ENCODE data around the gene FAM9C. TPM values are rescaled to one million over a fixed set of nuclear protein-coding genes. Genes with fewer than 3 reads are reported as not detected.

Gene FAM9C
- total RNA-seq, 4 donors from 2014 or later: 0.17 to 0.22 TPM; not detected in 2

GRCh38 chrX:13087322-13088155, 43.1 kb upstream of the FAM9C start:
- no peak for TF ChIP-seq CTCF (IDR thresholded peaks at IDR 0.05; ENCODE audit: low read depth)

GRCh38 chrX:13086076-13086475, 41.7 kb upstream of the FAM9C start:
- no peak for TF ChIP-seq CTCF (IDR thresholded peaks at IDR 0.05; ENCODE audit: low read depth)

GRCh38 chrX:13085526-13085925, 41.1 kb upstream of the FAM9C start:
- TF ChIP-seq CTCF (IDR thresholded peaks at IDR 0.05; ENCODE audit: low read depth): no peak

- no peak for TF ChIP-seq CTCF (IDR thresholded peaks at IDR 0.05; ENCODE audit: low read depth)
These were observed 40.2 kb upstream of the FAM9C start for GRCh38 chrX:13084611-13085010.

- no peak for TF ChIP-seq CTCF (IDR thresholded peaks at IDR 0.05; ENCODE audit: low read depth)
These were observed 38.0 kb upstream of the FAM9C start for GRCh38 chrX:13082206-13083065.

GRCh38 chrX:13081395-13082205, 37.2 kb upstream of the FAM9C start:
- TF ChIP-seq CTCF (IDR thresholded peaks at IDR 0.05; ENCODE audit: low read depth): no peak
